Measurements from ENCODE around the gene STK10.

DNA sequence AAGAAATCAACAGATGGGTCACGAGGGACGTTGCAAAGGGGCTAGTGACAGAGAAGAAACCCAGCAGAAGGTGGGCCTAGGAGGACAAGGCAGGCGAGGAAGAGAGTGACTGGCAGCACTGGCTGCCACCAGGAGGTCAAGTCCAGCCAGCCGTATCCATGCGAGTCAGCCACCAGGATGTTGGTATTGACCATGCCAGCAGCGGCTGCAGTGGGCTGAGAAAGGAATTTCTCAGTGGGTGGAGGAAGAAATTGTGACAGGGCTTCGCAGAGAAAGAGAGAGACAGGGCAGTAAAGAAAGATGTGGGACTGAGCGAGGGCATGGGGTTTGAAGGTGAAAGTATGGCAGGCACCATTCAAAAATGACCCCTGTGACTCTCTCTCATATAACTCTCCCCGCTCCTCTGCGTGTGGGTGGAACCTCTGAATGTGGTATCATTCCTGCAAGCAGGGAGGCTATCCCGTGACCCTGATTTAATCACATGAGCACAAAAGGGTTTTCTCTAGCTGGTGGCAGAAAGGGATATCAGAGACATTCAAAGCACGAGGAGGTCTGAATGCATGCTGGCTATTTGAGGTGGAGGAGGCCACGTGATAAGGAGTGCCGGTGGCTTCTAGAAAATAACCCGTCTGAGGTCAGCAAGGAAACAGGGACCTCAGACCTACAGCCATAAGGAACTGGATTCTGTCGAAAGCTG is 136.2 kb downstream of the STK10 start:
- TF ChIP-seq, protein P1, sequence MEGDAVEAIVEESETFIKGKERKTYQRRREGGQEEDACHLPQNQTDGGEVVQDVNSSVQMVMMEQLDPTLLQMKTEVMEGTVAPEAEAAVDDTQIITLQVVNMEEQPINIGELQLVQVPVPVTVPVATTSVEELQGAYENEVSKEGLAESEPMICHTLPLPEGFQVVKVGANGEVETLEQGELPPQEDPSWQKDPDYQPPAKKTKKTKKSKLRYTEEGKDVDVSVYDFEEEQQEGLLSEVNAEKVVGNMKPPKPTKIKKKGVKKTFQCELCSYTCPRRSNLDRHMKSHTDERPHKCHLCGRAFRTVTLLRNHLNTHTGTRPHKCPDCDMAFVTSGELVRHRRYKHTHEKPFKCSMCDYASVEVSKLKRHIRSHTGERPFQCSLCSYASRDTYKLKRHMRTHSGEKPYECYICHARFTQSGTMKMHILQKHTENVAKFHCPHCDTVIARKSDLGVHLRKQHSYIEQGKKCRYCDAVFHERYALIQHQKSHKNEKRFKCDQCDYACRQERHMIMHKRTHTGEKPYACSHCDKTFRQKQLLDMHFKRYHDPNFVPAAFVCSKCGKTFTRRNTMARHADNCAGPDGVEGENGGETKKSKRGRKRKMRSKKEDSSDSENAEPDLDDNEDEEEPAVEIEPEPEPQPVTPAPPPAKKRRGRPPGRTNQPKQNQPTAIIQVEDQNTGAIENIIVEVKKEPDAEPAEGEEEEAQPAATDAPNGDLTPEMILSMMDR (IDR thresholded peaks at IDR 0.05; ENCODE audit: insufficient read depth, low read length): no peak
- TF ChIP-seq POLR2AphosphoS5 (IDR thresholded peaks at IDR 0.05; ENCODE audit: low read depth) (no peak), GABPA (IDR thresholded peaks at IDR 0.05; ENCODE audit: low read depth) (no peak), SPI1 (IDR thresholded peaks at IDR 0.05; ENCODE audit: borderline replicate concordance, low read depth) (no peak)
- TF ChIP-seq, protein P2, sequence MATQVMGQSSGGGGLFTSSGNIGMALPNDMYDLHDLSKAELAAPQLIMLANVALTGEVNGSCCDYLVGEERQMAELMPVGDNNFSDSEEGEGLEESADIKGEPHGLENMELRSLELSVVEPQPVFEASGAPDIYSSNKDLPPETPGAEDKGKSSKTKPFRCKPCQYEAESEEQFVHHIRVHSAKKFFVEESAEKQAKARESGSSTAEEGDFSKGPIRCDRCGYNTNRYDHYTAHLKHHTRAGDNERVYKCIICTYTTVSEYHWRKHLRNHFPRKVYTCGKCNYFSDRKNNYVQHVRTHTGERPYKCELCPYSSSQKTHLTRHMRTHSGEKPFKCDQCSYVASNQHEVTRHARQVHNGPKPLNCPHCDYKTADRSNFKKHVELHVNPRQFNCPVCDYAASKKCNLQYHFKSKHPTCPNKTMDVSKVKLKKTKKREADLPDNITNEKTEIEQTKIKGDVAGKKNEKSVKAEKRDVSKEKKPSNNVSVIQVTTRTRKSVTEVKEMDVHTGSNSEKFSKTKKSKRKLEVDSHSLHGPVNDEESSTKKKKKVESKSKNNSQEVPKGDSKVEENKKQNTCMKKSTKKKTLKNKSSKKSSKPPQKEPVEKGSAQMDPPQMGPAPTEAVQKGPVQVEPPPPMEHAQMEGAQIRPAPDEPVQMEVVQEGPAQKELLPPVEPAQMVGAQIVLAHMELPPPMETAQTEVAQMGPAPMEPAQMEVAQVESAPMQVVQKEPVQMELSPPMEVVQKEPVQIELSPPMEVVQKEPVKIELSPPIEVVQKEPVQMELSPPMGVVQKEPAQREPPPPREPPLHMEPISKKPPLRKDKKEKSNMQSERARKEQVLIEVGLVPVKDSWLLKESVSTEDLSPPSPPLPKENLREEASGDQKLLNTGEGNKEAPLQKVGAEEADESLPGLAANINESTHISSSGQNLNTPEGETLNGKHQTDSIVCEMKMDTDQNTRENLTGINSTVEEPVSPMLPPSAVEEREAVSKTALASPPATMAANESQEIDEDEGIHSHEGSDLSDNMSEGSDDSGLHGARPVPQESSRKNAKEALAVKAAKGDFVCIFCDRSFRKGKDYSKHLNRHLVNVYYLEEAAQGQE (IDR thresholded peaks at IDR 0.05; ENCODE audit: insufficient replicate concordance, low read depth): no peak
